MM.1S (cell line): ENCODE results near the gene NBEA.

Source experiments
- CTCF ChIP-seq: fragments of 300-600 bp; sonication (generic); IDR thresholded peaks from 2 replicates; pipeline ENCODE4 v1.5.1; 2016; ENCODE audit warnings: antibody characterized with exemption, low read length, mixed read lengths
- EZH2 ChIP-seq: fragments of 300-600 bp; sonication (generic); optimal IDR thresholded peaks from 2 replicates; pipeline ENCODE3; 2017; ENCODE audit warnings: low read depth, mild to moderate bottlenecking, antibody characterized with exemption, low read length, mixed read lengths
- EZH2phosphoT487 ChIP-seq: fragments of 300-600 bp; sonication (generic); IDR thresholded peaks from 2 replicates; pipeline ENCODE4 v1.6.1; 2018; ENCODE audit warnings: antibody characterized with exemption, low read length

- TF ChIP-seq CTCF, result no peak
- no peak for TF ChIP-seq EZH2phosphoT487
- TF ChIP-seq EZH2, result no peak
These were observed 523.3 kb downstream of the NBEA start for GRCh38 chr13:35465371-35465770.
